NB4 (cell line): Measurements from ENCODE around the gene SOX6.

ENCODE experiments used
- POLR2A ChIP-seq: IDR thresholded peaks from 2 replicates; pipeline ENCODE4 v1.6.1; 2011; ENCODE audit warnings: mild to moderate bottlenecking; ENCODE audit not compliant: insufficient read length; ENCODE audit errors: extremely low read depth
- TF ChIP-seq, protein P1 (sequence below): IDR thresholded peaks from one replicate; pipeline ENCODE4 v1.5.1; 2012; ENCODE audit warnings: low read depth, low read length
- TF ChIP-seq, protein P2 (sequence below): IDR thresholded peaks from 2 replicates; pipeline ENCODE4 v1.6.1; 2011; ENCODE audit warnings: low read depth, low read length

- no peak for TF ChIP-seq POLR2A
- TF ChIP-seq, protein P1, sequence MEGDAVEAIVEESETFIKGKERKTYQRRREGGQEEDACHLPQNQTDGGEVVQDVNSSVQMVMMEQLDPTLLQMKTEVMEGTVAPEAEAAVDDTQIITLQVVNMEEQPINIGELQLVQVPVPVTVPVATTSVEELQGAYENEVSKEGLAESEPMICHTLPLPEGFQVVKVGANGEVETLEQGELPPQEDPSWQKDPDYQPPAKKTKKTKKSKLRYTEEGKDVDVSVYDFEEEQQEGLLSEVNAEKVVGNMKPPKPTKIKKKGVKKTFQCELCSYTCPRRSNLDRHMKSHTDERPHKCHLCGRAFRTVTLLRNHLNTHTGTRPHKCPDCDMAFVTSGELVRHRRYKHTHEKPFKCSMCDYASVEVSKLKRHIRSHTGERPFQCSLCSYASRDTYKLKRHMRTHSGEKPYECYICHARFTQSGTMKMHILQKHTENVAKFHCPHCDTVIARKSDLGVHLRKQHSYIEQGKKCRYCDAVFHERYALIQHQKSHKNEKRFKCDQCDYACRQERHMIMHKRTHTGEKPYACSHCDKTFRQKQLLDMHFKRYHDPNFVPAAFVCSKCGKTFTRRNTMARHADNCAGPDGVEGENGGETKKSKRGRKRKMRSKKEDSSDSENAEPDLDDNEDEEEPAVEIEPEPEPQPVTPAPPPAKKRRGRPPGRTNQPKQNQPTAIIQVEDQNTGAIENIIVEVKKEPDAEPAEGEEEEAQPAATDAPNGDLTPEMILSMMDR, result no peak
- TF ChIP-seq, protein P2, sequence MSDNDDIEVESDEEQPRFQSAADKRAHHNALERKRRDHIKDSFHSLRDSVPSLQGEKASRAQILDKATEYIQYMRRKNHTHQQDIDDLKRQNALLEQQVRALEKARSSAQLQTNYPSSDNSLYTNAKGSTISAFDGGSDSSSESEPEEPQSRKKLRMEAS, result no peak
These were observed 418.2 kb downstream of the SOX6 start for GRCh38 chr11:15938121-15938611.
